ENCODE measurements around the gene DPF3.

- no peak for TF ChIP-seq CTCF (IDR thresholded peaks at IDR 0.05)
- TF ChIP-seq POLR2AphosphoS5 (IDR thresholded peaks at IDR 0.05) = no peak
Observed at GRCh38 chr14:72685456-72685855, 208.4 kb downstream of the DPF3 start.
